Astrocyte (in vitro differentiated cells and primary cell): ENCODE measurements around the gene SORBS2. TPM values are rescaled to one million over a fixed set of nuclear protein-coding genes. Genes with fewer than 3 reads are reported as not detected.

Experiments used
- DNase-seq: peaks from one replicate; pipeline ENCODE4 v3.0.0-alpha.2; 2010; ENCODE audit warnings: low read depth
- FAIRE-seq: peaks from 2 replicates; lab custom pipeline; 2011; peaks lifted over from hg19 to GRCh38; lab: Jason Lieb, UNC
- H2AFZ ChIP-seq: 2 replicates; pipeline ENCODE4 v1.6.0; 2012; ENCODE audit warnings: low read depth, low read length, inconsistent platforms
- H3K27ac ChIP-seq: 2 replicates; pipeline ENCODE4 v1.5.1; 2011; ENCODE audit warnings: low read depth, low read length, inconsistent platforms
- H3K27me3 ChIP-seq: 2 replicates; pipeline ENCODE4 v1.6.0; 2011; ENCODE audit warnings: low read length, inconsistent platforms; ENCODE audit not compliant: insufficient read depth
- H3K36me3 ChIP-seq: 2 replicates; pipeline ENCODE4 v1.5.1; 2011; ENCODE audit warnings: low read length, inconsistent platforms; ENCODE audit not compliant: insufficient read depth
- H3K4me1 ChIP-seq: 2 replicates; pipeline ENCODE4 v1.5.1; 2011; ENCODE audit warnings: low read length, inconsistent platforms; ENCODE audit not compliant: insufficient read depth
- H3K4me2 ChIP-seq: 2 replicates; pipeline ENCODE4 v1.6.0; 2012; ENCODE audit warnings: low read length, inconsistent platforms
- H3K4me3 ChIP-seq: 2 replicates; pipeline ENCODE4 v1.5.1; 2011; ENCODE audit warnings: low read depth, mild to moderate bottlenecking, low read length, inconsistent platforms; ENCODE audit not compliant: insufficient read depth
- H3K79me2 ChIP-seq: 2 replicates; pipeline ENCODE4 v1.6.0; 2012; ENCODE audit warnings: mild to moderate bottlenecking, low read length, inconsistent platforms; ENCODE audit not compliant: insufficient read depth
- H3K9ac ChIP-seq: 2 replicates; pipeline ENCODE4 v1.6.0; 2012; ENCODE audit warnings: mild to moderate bottlenecking, low read length, inconsistent platforms
- H3K9me3 ChIP-seq: 2 replicates; pipeline ENCODE4 v1.5.1; 2012; ENCODE audit warnings: low read depth, mild to moderate bottlenecking, low read length, inconsistent platforms; ENCODE audit not compliant: insufficient read depth
- H4K20me1 ChIP-seq: 2 replicates; pipeline ENCODE4 v1.6.0; 2012; ENCODE audit warnings: low read length, inconsistent platforms; ENCODE audit not compliant: insufficient read depth
- H3K27ac Mint-ChIP-seq: one replicate; pipeline ENCODE4 v1.8.0; 2021; ENCODE audit warnings: mild to moderate bottlenecking, mixed read lengths; ENCODE audit not compliant: unreplicated experiment
- H3K27me3 Mint-ChIP-seq: one replicate; pipeline ENCODE4 v1.8.0; 2021; ENCODE audit warnings: low read depth, mixed read lengths; ENCODE audit not compliant: unreplicated experiment
- H3K36me3 Mint-ChIP-seq: one replicate; pipeline ENCODE4 v1.8.0; 2021; ENCODE audit warnings: low read depth, mixed read lengths; ENCODE audit not compliant: unreplicated experiment
- H3K4me1 Mint-ChIP-seq: one replicate; pipeline ENCODE4 v1.8.0; 2021; ENCODE audit warnings: low read depth, mixed read lengths; ENCODE audit not compliant: unreplicated experiment
- H3K4me3 Mint-ChIP-seq: one replicate; pipeline ENCODE4 v1.8.0; 2021; ENCODE audit warnings: mild to moderate bottlenecking, moderate library complexity, mixed read lengths; ENCODE audit not compliant: unreplicated experiment
- H3K9me3 Mint-ChIP-seq: one replicate; pipeline ENCODE4 v1.8.0; 2021; ENCODE audit warnings: mild to moderate bottlenecking, mixed read lengths; ENCODE audit not compliant: unreplicated experiment
- EZH2 ChIP-seq: IDR thresholded peaks from 2 replicates; pipeline ENCODE4 v1.6.1; 2012; ENCODE audit warnings: mild to moderate bottlenecking, low read length, inconsistent platforms; ENCODE audit not compliant: insufficient read depth
- total RNA-seq: library from RNA; stranded (reverse); gene quantifications from 2 replicates; pipeline ENCODE4 v1.2.1, GENCODE V29; 2021
- TF ChIP-seq, protein P1 (sequence below): IDR thresholded peaks from 2 replicates; pipeline ENCODE4 v1.5.1; 2011; ENCODE audit warnings: low read depth, mild to moderate bottlenecking, inconsistent platforms, low read length, moderate library complexity; ENCODE audit not compliant: insufficient read depth

SORBS2 gene
- total RNA-seq, 1 donor from 2014 or later: 97.4 TPM

DNA sequence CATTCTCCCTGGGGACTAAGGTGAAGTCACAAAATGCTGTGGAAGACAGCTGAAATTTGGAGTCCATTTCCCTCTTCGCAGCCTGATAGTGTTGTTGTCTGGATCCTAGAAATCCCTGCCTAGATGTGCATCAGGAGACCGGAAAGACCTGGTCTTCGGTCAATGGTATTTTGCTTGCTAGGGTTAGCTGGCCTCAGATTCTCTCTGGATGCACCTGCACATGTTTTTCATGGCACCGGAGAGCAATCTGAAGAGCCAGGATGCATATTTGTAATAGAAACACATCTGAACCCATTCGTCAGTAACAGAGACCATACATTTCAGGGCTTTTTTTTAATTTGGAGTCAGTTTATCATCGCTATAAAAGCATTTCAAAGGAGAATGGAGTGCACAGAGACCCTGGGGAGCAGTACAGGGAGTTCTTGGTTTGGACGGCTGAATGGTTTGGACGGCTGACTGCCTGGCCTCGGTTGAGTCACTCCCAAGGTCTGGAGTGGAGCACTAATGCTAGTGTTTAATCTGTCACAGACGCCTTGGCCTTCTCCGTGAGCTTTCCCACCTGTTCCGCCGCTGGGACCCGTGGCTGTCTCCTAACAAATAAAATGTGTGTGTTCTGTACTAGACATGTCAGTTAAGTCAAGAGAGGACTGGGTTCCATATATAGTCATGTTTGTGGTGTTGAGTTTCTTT, 269.2 kb downstream of the SORBS2 start:
- peaks cover 4% of the 10 kb centered on the region for H3K4me1 Mint-ChIP-seq
- Histone ChIP-seq H3K4me2 (no peak overlapping the region), H2AFZ (no peak overlapping the region), H3K27me3 (peaks cover 21% of the 10 kb centered on the region), H3K79me2 (no peaks in the 10 kb centered on the region), H3K36me3 (no peaks in the 10 kb centered on the region), H3K9ac (no peak overlapping the region), H4K20me1 (no peaks in the 10 kb centered on the region), H3K9me3 (no peaks in the 10 kb centered on the region), H3K27ac (no peak overlapping the region), H3K4me1 (no peaks in the 10 kb centered on the region), H3K4me3 (no peak overlapping the region)
- no peaks in the 10 kb centered on the region for H3K36me3 Mint-ChIP-seq
- no peak overlapping the region for H3K27ac Mint-ChIP-seq
- H3K27me3 Mint-ChIP-seq: peaks cover 25% of the 10 kb centered on the region
- DNase-seq (peak; percentile 45), FAIRE-seq (no peak)
- no peak overlapping the region for H3K4me3 Mint-ChIP-seq
- peaks cover 2% of the 10 kb centered on the region for H3K9me3 Mint-ChIP-seq
- TF ChIP-seq, protein P1, sequence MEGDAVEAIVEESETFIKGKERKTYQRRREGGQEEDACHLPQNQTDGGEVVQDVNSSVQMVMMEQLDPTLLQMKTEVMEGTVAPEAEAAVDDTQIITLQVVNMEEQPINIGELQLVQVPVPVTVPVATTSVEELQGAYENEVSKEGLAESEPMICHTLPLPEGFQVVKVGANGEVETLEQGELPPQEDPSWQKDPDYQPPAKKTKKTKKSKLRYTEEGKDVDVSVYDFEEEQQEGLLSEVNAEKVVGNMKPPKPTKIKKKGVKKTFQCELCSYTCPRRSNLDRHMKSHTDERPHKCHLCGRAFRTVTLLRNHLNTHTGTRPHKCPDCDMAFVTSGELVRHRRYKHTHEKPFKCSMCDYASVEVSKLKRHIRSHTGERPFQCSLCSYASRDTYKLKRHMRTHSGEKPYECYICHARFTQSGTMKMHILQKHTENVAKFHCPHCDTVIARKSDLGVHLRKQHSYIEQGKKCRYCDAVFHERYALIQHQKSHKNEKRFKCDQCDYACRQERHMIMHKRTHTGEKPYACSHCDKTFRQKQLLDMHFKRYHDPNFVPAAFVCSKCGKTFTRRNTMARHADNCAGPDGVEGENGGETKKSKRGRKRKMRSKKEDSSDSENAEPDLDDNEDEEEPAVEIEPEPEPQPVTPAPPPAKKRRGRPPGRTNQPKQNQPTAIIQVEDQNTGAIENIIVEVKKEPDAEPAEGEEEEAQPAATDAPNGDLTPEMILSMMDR: no peak
- TF ChIP-seq EZH2: no peak

DNA sequence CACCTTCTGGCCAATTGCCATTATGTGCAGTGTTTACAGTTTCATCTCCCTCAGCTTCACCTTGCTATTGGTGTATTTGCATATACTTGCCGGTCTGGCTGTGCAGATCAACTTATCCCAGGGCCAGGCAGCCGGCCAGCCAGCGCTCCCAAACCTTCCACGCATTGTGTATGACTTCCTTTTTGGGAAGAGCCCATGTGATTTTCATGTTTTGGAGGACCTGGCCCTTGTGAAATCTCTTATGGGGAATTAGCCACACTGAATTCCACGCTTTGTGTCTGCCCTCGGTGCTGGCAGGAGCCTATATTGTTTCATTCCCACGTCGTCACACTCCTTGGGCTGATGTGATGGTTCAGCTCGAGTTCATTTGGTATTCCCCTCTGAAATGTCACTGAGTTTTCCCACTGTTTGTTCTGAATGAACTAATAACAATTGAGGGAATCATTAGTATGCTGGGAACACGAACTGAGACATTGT, 270.7 kb downstream of the SORBS2 start:
- Histone ChIP-seq H3K9me3 (no peaks in the 10 kb centered on the region), H2AFZ (peak overlapping the region; percentile 28), H4K20me1 (no peaks in the 10 kb centered on the region), H3K27ac (no peak overlapping the region), H3K27me3 (peaks cover 21% of the 10 kb centered on the region), H3K4me2 (peak overlapping the region; percentile 27), H3K4me1 (no peaks in the 10 kb centered on the region), H3K4me3 (no peak overlapping the region), H3K79me2 (no peaks in the 10 kb centered on the region), H3K9ac (no peak overlapping the region), H3K36me3 (no peaks in the 10 kb centered on the region)
- Mint-ChIP-seq H3K27ac (no peak overlapping the region), H3K27me3 (peaks cover 29% of the 10 kb centered on the region), H3K4me1 (peaks cover 1% of the 10 kb centered on the region), H3K9me3 (peaks cover 2% of the 10 kb centered on the region), H3K4me3 (no peak overlapping the region), H3K36me3 (no peaks in the 10 kb centered on the region)
- no peak for FAIRE-seq
- no peak for TF ChIP-seq EZH2
- TF ChIP-seq, protein P1: no peak
- peak; percentile 54 for DNase-seq

DNA sequence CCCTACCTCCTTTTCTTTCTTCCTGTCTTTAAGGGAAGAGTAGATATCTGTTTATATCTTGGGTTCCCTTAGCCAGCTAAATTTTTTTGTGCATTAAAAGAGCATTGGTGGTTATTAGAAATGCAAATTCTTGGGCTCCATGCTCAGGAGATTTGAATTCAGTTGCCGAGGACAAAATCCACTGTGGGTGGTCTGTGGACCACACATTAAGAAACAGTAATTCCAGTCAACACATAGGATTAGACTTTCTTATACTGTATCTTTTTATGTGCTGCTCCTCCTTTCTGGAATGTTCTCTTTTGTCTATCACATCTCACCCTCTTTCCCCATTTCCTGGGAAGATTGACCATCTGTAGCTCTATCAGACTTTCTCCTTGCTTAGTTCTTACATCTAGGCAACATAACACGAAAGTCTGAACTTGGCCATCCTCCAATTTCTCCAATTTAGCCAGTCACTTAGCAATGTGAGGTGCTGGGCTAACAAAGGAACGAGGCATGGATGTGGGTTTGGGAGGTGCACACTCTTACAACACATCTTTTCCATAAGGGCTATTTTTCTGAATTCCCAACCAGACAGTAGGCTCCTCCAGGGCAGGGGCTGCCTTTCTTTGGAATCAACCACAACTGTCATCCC, 271.4 kb downstream of the SORBS2 start:
- peaks cover 21% of the 10 kb centered on the region for H3K27me3 ChIP-seq
- H3K9me3 Mint-ChIP-seq: peaks cover 2% of the 10 kb centered on the region
- FAIRE-seq: no peak
- DNase-seq: no peak
- H3K9me3 ChIP-seq: no peaks in the 10 kb centered on the region
- no peak overlapping the region for H3K27ac ChIP-seq
- H3K9ac ChIP-seq: no peak overlapping the region
- no peak overlapping the region for H2AFZ ChIP-seq
- no peak overlapping the region for H3K4me3 Mint-ChIP-seq
- peaks cover 33% of the 10 kb centered on the region for H3K27me3 Mint-ChIP-seq
- no peaks in the 10 kb centered on the region for H3K36me3 Mint-ChIP-seq
- TF ChIP-seq, protein P1: no peak
- no peak for TF ChIP-seq EZH2
- H4K20me1 ChIP-seq: no peaks in the 10 kb centered on the region
- no peak overlapping the region for H3K4me2 ChIP-seq
- no peaks in the 10 kb centered on the region for H3K79me2 ChIP-seq
- peaks cover 1% of the 10 kb centered on the region for H3K4me1 Mint-ChIP-seq
- H3K27ac Mint-ChIP-seq: no peak overlapping the region
- no peak overlapping the region for H3K4me3 ChIP-seq
- no peaks in the 10 kb centered on the region for H3K4me1 ChIP-seq
- no peaks in the 10 kb centered on the region for H3K36me3 ChIP-seq
